Activated CD8-positive, alpha-beta memory T cell treated with anti-CD3 and anti-CD28 coated beads, Interleukin-2, amount 50 U/mL, for 1 hour (primary cell): ENCODE results near the gene PPP1R9B.

Experiments
- DNase-seq: peaks from one replicate; pipeline ENCODE4 v3.0.0-alpha.2; 2020; ENCODE audit errors: extremely low read depth

The PPP1R9B gene

GRCh38 chr17:50155115-50155819, 4.8 kb upstream of the PPP1R9B start:
- no peak for DNase-seq

DNA sequence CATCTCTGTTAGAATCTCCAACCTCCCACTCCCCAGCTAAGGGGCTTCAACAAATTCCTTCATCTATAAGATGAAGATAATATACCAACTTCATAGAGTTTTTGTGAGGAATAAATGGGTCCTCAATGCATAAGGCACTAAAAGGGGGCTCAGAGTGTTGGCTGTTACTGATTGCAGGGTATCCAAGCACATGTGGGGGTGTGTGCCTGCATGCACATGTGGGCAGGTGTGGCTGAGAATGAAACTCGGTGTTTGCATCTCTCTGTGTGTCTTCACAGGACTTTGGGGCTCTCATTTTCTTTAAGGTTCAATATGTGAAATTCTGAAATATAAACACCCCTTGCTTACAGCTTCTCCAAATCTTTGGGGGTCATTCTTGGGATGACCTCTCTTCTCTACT, 4.1 kb upstream of the PPP1R9B start:
- no peak for DNase-seq

DNA sequence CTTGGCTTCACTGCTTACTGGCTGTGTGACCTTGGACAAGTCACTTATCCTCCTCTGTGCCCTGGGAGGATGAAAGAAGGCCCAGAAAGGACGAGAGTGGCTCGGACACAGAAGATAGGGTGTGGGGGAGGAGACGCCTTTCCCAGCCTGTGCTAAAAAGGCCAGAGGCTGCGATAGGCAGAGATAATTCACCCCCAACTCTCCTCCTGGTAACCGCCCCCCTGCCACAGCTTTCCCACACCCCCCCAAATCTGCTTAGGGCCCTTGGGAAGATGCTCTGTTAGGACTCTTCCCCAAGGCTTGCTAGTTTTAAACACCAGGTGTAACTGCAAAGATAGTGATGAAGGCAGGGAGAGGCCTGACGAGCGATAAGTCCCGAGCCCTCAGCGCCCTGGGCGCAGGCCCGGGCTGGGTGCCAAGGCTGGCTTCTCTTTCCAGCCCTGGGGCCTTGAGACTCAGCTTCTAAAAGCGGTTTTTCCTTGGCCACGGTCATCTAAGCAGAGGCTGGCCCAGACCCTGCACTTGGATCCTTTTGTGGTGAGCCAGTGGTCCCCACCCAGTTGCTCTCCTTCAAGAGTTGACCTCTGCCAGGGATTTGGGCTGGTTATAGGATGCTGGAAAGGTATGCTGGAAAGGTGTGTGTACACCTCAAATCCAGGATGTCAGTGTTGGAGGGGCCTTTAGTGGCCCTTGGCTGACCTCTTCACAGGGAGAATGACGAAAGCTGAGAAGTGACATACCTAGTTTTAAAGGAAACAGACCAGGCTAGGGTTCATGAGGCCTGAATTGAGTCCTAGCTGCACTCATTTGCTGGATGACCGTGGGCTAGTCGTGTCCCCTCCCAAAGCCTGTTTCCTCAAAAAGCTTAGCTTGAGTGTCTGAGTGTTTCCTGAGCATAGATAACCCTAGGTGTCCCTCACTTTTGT, 3.4 kb upstream of the PPP1R9B start:
- DNase-seq = no peak

GRCh38 chr17:50152736-50153135, 2.3 kb upstream of the PPP1R9B start:
- DNase-seq = no peak

DNA sequence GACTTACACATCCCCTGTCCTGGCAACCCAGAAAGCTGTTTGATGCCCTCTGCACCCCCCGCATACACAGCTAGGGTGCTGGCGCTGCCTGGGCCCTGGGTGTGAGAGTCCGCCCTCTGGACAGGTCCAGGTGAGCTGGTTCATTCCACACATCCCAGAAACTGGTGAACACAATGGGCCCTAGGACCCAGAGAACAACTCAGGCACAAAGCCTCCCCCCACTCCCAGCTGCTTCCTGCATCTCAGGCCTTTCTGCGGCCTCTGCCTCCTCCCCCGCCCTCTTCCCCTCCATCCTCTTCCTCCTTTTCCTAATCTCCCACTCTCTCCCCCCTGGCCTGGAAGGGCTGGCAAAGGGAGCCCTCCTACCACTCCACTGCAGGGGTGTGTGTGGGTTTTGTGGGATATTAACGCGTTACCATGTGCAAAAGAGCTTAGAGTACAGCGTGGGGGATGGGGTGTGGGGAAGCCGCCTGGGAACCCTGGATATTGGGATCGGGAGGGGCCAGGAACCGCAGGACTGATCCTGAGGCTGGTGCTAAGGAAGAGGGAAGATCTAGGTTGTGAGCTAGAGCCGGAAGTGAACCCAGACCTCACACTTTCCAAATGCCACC, 1.6 kb upstream of the PPP1R9B start:
- no peak for DNase-seq

GRCh38 chr17:50151041-50151936, 812 bp upstream of the PPP1R9B start:
- DNase-seq = peak; percentile 61

GRCh38 chr17:50149417-50150353, 792 bp downstream of the PPP1R9B start:
- DNase-seq = no peak

- DNase-seq = no peak
Observed at GRCh38 chr17:50149091-50149416, 1.4 kb downstream of the PPP1R9B start.

DNA sequence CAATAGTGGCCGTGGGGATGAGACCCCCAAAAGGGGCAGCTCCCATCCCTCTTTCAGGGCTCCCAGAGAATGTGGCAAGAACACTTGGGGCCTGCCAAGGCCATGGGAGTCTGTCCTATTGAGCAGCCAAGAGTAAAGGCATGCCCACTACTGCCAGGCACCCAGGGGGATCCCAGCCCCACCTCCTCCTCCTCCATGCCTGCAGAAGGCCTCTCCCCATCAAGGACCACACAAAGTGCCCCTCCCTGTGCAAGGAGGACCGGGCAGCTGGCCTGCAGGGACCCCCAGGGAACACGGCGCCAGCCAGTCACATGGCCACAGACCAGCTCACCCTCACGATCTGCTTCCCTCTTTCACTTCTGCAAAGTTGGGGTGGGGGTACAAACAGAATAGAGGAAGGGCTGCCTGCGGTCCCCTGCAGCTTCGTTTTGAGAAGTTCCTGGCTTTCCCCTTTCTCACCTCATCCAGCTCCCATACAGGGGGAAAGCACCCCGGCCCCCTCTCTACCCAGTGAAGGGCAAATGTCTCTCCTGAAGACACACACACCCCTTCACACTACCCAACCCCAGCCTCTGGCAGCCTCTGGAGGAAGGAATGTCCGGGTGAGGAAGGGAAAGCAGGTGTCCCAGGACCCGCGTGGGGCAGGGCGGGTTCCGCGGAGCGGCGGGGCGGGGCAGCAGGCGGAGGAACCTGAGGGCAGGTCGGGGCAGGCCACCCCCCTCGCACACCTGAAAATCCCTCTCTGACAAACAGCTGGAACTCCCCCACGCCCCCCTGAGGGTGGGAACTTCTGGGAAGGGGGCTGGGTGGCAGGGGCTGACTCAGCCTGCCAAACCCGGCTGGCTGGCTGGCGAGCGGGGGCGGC, 2.0 kb downstream of the PPP1R9B start:
- DNase-seq = peak; percentile 43

DNA sequence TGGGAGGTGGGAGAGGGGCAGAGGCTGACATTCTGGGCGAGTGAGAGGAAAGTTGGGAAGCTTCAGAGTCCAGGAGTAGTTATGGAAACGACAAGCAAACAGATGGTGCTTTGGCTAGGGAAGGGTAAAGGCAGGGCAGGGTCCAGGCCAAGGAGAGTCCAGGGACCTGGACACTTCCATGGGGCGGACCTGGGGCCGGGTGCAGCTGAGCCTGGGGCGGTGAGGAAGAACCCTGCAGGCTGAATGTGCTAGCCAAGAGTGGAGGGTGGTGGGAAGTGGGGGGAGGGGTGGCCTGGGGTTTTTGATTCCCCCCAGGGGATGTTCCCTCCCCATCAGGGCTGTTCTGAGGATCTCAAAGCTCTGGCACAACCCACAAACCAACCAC, 2.6 kb downstream of the PPP1R9B start:
- DNase-seq = no peak

DNA sequence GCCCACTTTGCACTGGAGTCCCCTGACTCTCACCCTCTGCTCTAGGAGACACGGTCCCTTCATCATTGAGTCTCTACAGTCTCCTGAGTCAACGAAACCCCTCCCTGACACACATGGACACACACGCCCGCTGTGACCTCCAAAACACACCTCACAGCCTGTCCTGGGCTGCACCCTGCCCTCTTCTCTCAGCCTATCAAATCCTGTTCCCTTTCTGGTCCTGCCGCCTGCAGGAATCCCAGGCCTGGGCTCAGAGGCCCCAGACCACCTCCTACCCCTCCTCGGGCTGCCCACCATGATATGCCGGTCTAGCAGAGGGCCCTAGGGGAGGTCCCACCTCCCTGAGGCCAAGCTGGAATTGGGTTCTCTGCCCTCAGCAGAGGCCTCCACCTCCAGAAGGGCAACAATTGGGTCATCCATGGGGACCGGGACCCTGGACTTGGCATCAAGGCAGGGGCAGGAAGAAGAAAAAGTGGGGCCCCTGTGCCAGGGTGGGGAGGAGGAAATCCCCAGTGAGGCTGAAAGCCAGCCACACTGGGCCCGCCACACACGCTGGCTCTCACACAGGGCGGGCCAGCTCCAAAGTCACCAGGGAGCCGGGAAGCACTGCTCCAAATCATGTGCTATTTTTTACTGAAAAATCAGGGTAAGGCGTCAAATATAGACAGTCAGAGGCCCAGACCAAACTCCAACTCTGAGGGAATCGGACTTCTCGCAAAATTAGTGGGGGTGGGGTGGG, 3.4 kb downstream of the PPP1R9B start:
- no peak for DNase-seq

- DNase-seq = no peak
Observed at GRCh38 chr17:50146230-50146926, 4.1 kb downstream of the PPP1R9B start.

GRCh38 chr17:50145532-50146229, 4.8 kb downstream of the PPP1R9B start:
- no peak for DNase-seq

DNA sequence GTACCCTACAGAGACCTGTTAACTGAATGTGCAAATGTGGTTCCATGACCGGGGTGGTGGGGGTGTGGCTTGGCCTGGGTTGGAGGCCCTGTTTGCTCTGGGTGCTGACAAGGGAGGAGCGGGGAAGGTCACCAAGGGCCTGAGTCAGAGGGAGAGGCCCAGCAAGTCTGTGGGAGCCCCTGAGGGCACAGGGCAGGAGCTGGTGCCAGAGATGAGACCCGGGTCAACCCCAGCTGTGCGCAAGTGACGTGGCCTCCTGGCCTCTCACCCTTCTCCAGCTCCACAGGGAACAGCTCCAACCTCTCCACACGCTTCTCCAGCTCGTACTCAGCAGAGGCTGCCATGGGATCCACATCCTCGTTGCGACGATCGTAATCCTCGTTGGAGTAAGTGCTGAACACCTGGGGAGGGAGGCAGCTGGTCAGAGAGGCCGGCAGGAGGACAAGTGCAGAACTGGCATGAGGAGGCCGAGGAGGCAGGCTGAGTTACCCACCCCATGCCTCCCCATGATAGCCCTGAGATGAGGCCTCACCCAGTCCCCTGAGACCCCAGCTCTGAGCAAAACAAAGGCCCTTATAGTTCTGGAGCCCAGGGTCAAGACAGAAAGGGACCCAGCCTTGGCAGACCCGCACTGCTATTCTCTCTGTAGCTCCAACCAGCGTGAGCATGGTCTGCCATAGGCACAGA, 5.5 kb downstream of the PPP1R9B start:
- no peak for DNase-seq

- no peak for DNase-seq
Observed at GRCh38 chr17:50144355-50144754, 6.1 kb downstream of the PPP1R9B start.

- no peak for DNase-seq
Observed at GRCh38 chr17:50143461-50144176, 6.9 kb downstream of the PPP1R9B start.

DNA sequence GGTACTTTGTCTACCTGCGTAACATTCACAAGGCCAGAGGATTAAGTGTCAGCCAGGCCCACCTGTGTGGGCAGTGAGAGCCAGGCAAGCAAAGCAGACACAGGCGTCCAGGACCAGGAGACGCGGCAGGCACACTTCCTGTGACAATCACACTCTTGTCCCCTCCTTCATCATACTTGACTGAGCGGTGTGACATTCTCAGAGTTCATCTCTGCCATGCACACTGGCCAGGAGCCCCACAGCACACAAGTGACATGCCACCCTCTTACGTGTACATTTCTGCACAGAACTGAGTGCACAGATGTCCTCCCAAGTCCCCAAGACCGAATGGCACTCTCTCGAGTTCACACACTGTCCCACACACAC, 8.7 kb downstream of the PPP1R9B start:
- no peak for DNase-seq
